T follicular helper cell (primary cell): ENCODE measurements around the gene ANKRD16.
"Not testable (repeated sequence)": the region's sequence is repeated elsewhere in the genome, so short reads cannot be mapped to it uniquely, and the experiment has no call there.

Experiments used
- DNase-seq: peaks from one replicate; pipeline ENCODE4 v3.0.0-alpha.2; 2020; ENCODE audit warnings: low read depth

Gene ANKRD16

GRCh38 chr10:5903563-5903962 lies 13.9 kb upstream of the ANKRD16 start:
- DNase-seq = no peak

- DNase-seq = no peak
These were observed 13.0 kb upstream of the ANKRD16 start for GRCh38 chr10:5902511-5903274.

- DNase-seq = no peak
These were observed 10.6 kb upstream of the ANKRD16 start for GRCh38 chr10:5900247-5900646.

- DNase-seq = no peak
These were observed 8.5 kb upstream of the ANKRD16 start for GRCh38 chr10:5898163-5898562.

- no peak for DNase-seq
These were observed 7.8 kb upstream of the ANKRD16 start for GRCh38 chr10:5897504-5897903.

GRCh38 chr10:5897053-5897340 lies 7.3 kb upstream of the ANKRD16 start:
- DNase-seq = no peak

- no peak for DNase-seq
These were observed 6.7 kb upstream of the ANKRD16 start for GRCh38 chr10:5896208-5897052.

- no peak for DNase-seq
These were observed 6.1 kb upstream of the ANKRD16 start for GRCh38 chr10:5895804-5896203.

GRCh38 chr10:5895365-5895764 lies 5.7 kb upstream of the ANKRD16 start:
- no peak for DNase-seq

GRCh38 chr10:5894873-5895272 lies 5.2 kb upstream of the ANKRD16 start:
- no peak for DNase-seq

- DNase-seq = no peak
These were observed 4.7 kb upstream of the ANKRD16 start for GRCh38 chr10:5894403-5894802.

GRCh38 chr10:5893321-5893720 lies 3.6 kb upstream of the ANKRD16 start:
- DNase-seq = no peak

- no peak for DNase-seq
These were observed 2.3 kb upstream of the ANKRD16 start for GRCh38 chr10:5892007-5892406.

GRCh38 chr10:5891009-5891408 lies 1.3 kb upstream of the ANKRD16 start:
- DNase-seq = no peak

- no peak for DNase-seq
These were observed 791 bp upstream of the ANKRD16 start for GRCh38 chr10:5890452-5890915.

GRCh38 chr10:5888843-5889623 lies 660 bp downstream of the ANKRD16 start:
- DNase-seq = peak; percentile 11

GRCh38 chr10:5888351-5888750 lies 1.3 kb downstream of the ANKRD16 start:
- no peak for DNase-seq

- DNase-seq = no peak
These were observed 2.1 kb downstream of the ANKRD16 start for GRCh38 chr10:5887641-5888040.

GRCh38 chr10:5887029-5887428 lies 2.7 kb downstream of the ANKRD16 start:
- no peak for DNase-seq

GRCh38 chr10:5885619-5886018 lies 4.1 kb downstream of the ANKRD16 start:
- DNase-seq = no peak

- no peak for DNase-seq
These were observed 6.7 kb downstream of the ANKRD16 start for GRCh38 chr10:5882961-5883360.

- not testable (repeated sequence) for DNase-seq
These were observed 12.7 kb downstream of the ANKRD16 start for GRCh38 chr10:5877041-5877440.
